Spleen (tissue), 11 donors: Measurements from ENCODE around the gene FSTL3. TPM values are rescaled to one million over a fixed set of nuclear protein-coding genes. Genes with fewer than 3 reads are reported as not detected.

ENCODE experiments used
- DNase-seq: peaks from one replicate; pipeline ENCODE4 v3.0.0-alpha.2; 2020
- H3K27ac ChIP-seq, 8 donors: fragments of 200-600 bp; sonication (generic) in 7 of 8; 1 replicate in 4 of 8; 2 replicates in 4 of 8; pipeline versions ENCODE4 v1.5.0 to v1.8.0; 2016 to 2021; ENCODE audit warnings: inconsistent platforms in 4 of 8, mild to moderate bottlenecking in 4 of 8, moderate library complexity in 1 of 8
- H3K27me3 ChIP-seq, 7 donors: fragments of 200-600 bp; sonication (generic) in 6 of 7; replicated peaks in 1 of 7; 1 replicate in 4 of 7; 2 replicates in 3 of 7; pipeline versions ENCODE4 v1.5.0 to v1.8.0; 2016 to 2021; ENCODE audit warnings: inconsistent platforms in 3 of 7, mild to moderate bottlenecking in 1 of 7
- H3K36me3 ChIP-seq, 6 donors: fragments of 200-600 bp; sonication (generic) in 5 of 6; 1 replicate in 4 of 6; 2 replicates in 2 of 6; pipeline versions ENCODE4 v1.5.0 to v1.8.0; 2016 to 2021; ENCODE audit warnings: inconsistent platforms in 2 of 6
- H3K4me1 ChIP-seq, 6 donors: fragments of 200-600 bp; sonication (generic) in 5 of 6; 1 replicate in 3 of 6; 2 replicates in 3 of 6; pipeline versions ENCODE4 v1.5.0 to v1.8.0; 2016 to 2021; ENCODE audit warnings: inconsistent platforms in 3 of 6
- H3K4me3 ChIP-seq, 8 donors: fragments of 200-600 bp; sonication (generic) in 7 of 8; 1 replicate in 4 of 8; 2 replicates in 4 of 8; pipeline versions ENCODE4 v1.5.0 to v1.8.0; 2016 to 2021; ENCODE audit warnings: inconsistent platforms in 4 of 8, mild to moderate bottlenecking in 4 of 8, moderate library complexity in 2 of 8
- H3K9me3 ChIP-seq, 8 donors: fragments of 200-600 bp; sonication (generic) in 7 of 8; 1 replicate in 4 of 8; 2 replicates in 4 of 8; pipeline versions ENCODE4 v1.5.0 to v1.8.0; 2016 to 2021; ENCODE audit warnings: inconsistent platforms in 4 of 8
- POLR2A ChIP-seq, 3 donors: fragments of 450-650 bp; IDR thresholded peaks; one replicate each; pipeline ENCODE4 v1.5.1; 2017; ENCODE audit warnings: antibody characterized with exemption in 3 of 3, mild to moderate bottlenecking in 1 of 3
- POLR2AphosphoS5 ChIP-seq, 3 donors: sonication (generic); formaldehyde crosslinking; IDR thresholded peaks; one replicate each; pipeline ENCODE4 v1.5.1; 2017; ENCODE audit warnings: antibody characterized with exemption in 3 of 3
- whole genome bisulfite sequencing, 5 donors: extraction: QIAGEN DNeasy Blood & Tissue Kit in 3 of 5; methylation state at CpG; one replicate each; pipeline versions ENCODE4 v1.1.5 to v1.1.7; 2013 to 2018; 5-methylcytosine and 5-hydroxymethylcytosine counted together
- intact Hi-C: fragments of 100-400 bp; cut with DNase I; formaldehyde crosslinking; loops from one replicate; pipeline ENCODE4 v1.15.0; 2023; ENCODE audit warnings: low total_unique reads
- polyA plus RNA-seq, 3 donors: library from polyadenylated mRNA; stranded (reverse); fragments of 200-250 nt; gene quantifications; one replicate each; pipeline ENCODE4 v1.2.1, GENCODE V29; 2013
- total RNA-seq, 7 donors: library from RNA; depleted of rRNA in 3 of 7; stranded (reverse); fragments of >200 nt in 3 of 7; fragmentation: NEBNext Ultra II Directional in 4 of 7; extraction: Animal tissue kit (Norgen Biotek cat#: 25700) in 4 of 7; gene quantifications; one replicate each; pipeline versions ENCODE4 v1.1.0 to v1.2.1, GENCODE V29; 2016 to 2021
- TF ChIP-seq, protein P1 (sequence below), 11 experiments: fragments of 200-600 bp in 7 of 11; fragments of 450-650 bp in 4 of 11; sonication (generic) in 4 of 11; IDR thresholded peaks in 8 of 11; conservative IDR thresholded peaks in 3 of 11; 1 replicate in 7 of 11; 2 replicates in 4 of 11; pipeline versions ENCODE4 v1.4.0 to v1.8.0; 2016 to 2021; ENCODE audit warnings: antibody characterized with exemption in 11 of 11, inconsistent platforms in 4 of 11, mild to moderate bottlenecking in 1 of 11
- donor health status: healthy with polysubstance abuse.
- donor health status: DM: no; HTN: no; CAD: no; lungs with moderate emphysema.
- donor health status: DM: no; HTN: no; CAD: no.
- donor health status: Bipolar disorder and iron deficiency.
- donor health status: healthy.
- donor health status: DM: no; HTN: no; CAD: no.
- donor health status: DM: yes; HTN: yes; CAD: no.

The FSTL3 gene
- total and polyA plus RNA-seq, 10 donors, result 5.6 to 43.4 (median 15.3) TPM

- no peaks in the 10 kb centered on the region for H3K9me3 ChIP-seq
- TF ChIP-seq POLR2A (IDR thresholded peaks at IDR 0.05), result no peak
- TF ChIP-seq POLR2AphosphoS5 (IDR thresholded peaks at IDR 0.05), result peak in 1 of 3 donors; percentile 44
- H3K27me3 ChIP-seq, result peaks cover 0 to 6% (median 0%) of the 10 kb centered on the region in 7 donors
- peaks cover under 1 to 17% (median 8%) of the 10 kb centered on the region in 6 donors for H3K4me1 ChIP-seq
- intact Hi-C loops, result no loop called here
- no peak overlapping the region for H3K27ac ChIP-seq
- no peak for DNase-seq
- WGBS, 5 donors, result 79 to 92% (median 83%) methylated on average over 14 to 28 of the region's 28 CpGs
- no peak overlapping the region for H3K4me3 ChIP-seq
- peaks cover 0 to 64% (median 47%) of the 10 kb centered on the region in 6 donors for H3K36me3 ChIP-seq
Observed at GRCh38 chr19:644363-644762, 31.8 kb upstream of the FSTL3 start.

DNA sequence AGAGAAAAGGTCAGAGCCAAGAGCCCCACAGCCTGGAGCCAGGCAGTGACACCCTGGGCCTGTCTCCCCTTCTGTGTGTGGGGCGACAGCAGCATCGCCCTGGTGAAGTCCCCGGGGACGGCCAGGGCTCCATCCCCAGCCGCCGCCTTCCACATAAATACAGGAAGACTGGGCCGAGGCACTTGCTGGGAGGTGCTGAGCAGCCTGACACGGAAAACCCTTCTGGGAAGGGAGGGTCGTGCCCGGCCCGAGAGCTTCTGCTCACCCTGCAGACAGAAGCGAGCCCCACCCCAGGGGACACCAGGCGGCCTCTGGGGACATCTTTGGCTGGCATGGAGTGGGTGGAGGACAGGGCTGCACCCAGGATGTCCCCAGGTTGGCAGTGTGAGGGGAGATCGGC, 31.4 kb upstream of the FSTL3 start:
- Histone ChIP-seq H3K36me3 (peaks cover 0 to 68% (median 50%) of the 10 kb centered on the region in 6 donors), H3K9me3 (no peaks in the 10 kb centered on the region)
- WGBS, 5 donors, result 79 to 90% (median 81%) methylated on average over 7 to 14 of the region's 14 CpGs

DNA sequence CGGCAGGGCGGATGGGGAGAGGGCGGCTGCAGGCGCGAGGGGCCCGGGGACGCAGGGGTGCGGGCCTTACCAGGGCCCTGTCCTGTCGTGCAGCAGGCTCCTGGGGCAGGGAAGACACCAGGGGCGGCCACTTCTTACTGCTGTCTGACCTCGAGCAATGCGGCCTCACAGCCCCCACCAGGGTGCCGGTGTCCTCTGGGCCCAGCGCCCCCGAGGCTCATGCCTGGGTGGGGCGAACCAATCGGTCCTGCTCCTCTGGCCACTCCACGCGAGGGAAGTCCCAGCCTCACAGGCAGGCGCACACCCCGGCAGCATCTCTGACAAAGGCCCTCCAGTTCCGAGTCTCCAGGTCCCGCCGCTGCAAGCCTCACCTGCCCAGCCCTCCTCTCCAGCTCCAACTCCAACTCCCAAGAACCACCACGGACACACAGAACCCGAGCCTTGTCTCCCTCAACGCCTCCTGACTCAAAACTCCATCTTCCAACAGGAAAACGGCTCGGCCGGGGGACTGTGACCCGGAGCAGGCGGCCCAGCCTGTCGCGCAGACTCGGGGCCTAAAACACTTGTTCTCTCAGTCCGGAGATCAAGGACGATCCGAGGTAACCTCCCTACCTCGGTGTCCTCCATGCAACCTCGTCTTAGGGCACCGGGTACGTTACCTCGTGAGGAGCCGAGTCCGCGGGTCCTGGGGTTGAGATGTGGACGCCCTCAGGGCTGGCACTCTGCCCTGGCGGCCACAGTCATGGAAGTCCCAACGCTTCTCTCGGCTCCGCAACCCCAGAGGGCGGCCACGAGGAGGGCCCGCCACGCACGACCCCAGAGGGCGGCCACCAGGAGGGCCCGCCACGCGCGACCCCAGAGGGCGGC, 30.0 kb upstream of the FSTL3 start:
- Histone ChIP-seq H3K4me1 (peaks cover 0 to 4% (median 0%) of the 10 kb centered on the region in 6 donors), H3K36me3 (peaks cover 0 to 82% (median 62%) of the 10 kb centered on the region in 6 donors), H3K4me3 (no peak overlapping the region), H3K9me3 (no peaks in the 10 kb centered on the region), H3K27ac (no peak overlapping the region), H3K27me3 (no peaks in the 10 kb centered on the region)
- 92 to 97% (median 94%) methylated on average over 53 to 62 of the region's 62 CpGs for WGBS, 5 donors
- peak; percentile 74 for DNase-seq
- intact Hi-C loops, result no loop called here
- TF ChIP-seq, protein P1, sequence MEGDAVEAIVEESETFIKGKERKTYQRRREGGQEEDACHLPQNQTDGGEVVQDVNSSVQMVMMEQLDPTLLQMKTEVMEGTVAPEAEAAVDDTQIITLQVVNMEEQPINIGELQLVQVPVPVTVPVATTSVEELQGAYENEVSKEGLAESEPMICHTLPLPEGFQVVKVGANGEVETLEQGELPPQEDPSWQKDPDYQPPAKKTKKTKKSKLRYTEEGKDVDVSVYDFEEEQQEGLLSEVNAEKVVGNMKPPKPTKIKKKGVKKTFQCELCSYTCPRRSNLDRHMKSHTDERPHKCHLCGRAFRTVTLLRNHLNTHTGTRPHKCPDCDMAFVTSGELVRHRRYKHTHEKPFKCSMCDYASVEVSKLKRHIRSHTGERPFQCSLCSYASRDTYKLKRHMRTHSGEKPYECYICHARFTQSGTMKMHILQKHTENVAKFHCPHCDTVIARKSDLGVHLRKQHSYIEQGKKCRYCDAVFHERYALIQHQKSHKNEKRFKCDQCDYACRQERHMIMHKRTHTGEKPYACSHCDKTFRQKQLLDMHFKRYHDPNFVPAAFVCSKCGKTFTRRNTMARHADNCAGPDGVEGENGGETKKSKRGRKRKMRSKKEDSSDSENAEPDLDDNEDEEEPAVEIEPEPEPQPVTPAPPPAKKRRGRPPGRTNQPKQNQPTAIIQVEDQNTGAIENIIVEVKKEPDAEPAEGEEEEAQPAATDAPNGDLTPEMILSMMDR (IDR thresholded peaks at IDR 0.05 in 8 of 11, conservative IDR thresholded peaks at IDR 0.05 in 3 of 11), result no peak
- peak; percentile 2 to 58 (median 20) for TF ChIP-seq POLR2AphosphoS5 (IDR thresholded peaks at IDR 0.05)

More for the DNA sequence above, 31.4 kb upstream of the FSTL3 start:
- Histone ChIP-seq H3K27ac (no peak overlapping the region), H3K4me1 (peaks cover 0 to 16% (median 6%) of the 10 kb centered on the region in 6 donors), H3K27me3 (peaks cover 0 to 6% (median 0%) of the 10 kb centered on the region in 7 donors), H3K4me3 (no peak overlapping the region)
- peak in 1 of 3 donors; percentile 20 for TF ChIP-seq POLR2AphosphoS5 (IDR thresholded peaks at IDR 0.05)
- TF ChIP-seq, protein P1 (IDR thresholded peaks at IDR 0.05 in 8 of 11, conservative IDR thresholded peaks at IDR 0.05 in 3 of 11), result no peak
- intact Hi-C loops, result no loop called here
- DNase-seq, result peak; percentile 61

DNA sequence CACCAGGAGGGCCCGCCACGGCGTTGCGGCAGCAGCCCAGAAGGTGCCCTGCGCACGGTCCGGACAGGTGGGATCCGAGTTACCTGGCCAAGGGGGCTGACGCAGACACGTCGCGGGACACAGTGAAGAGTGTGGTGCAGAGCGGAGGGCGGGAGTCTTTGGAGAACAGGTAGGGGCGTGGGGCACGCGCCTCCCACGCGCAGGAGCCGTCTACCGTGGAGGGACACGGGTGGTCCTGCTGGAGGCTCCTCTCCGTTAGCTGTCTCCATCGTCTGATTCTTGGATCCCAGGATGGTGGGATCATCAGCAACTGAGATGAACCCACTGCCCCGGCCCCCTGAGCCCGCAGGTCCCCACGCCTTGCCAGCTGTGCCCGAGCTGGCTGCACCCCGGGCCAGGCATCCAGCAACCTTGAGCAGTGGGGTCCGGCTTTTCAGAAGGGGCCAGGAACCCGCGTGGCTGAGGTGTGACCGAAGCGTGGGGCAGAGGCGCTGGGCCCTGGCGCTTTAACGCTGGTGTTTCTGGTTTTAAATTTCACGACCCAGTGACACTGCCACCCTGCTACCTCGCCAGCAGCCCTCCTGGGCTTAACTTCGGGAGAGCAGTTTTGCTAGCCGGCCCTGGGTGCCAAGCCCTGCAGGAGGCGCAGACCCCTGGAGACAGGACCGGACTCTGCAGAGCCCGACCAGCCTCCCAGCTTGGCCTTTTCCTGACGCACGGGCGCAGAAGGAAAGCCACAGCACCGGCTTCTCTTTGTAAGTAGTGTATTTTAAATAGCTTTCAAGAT, 29.2 kb upstream of the FSTL3 start:
- Histone ChIP-seq H3K27ac (no peak overlapping the region), H3K4me3 (no peak overlapping the region), H3K27me3 (no peaks in the 10 kb centered on the region), H3K4me1 (peaks cover 0 to 4% (median 1%) of the 10 kb centered on the region in 6 donors), H3K36me3 (peaks cover 0 to 90% (median 70%) of the 10 kb centered on the region in 6 donors), H3K9me3 (no peaks in the 10 kb centered on the region)
- intact Hi-C loops, result no loop called here
- whole genome bisulfite sequencing, 5 donors, result 91 to 97% (median 93%) methylated on average over 35 to 48 of the region's 48 CpGs
- peak; percentile 72 for DNase-seq
- TF ChIP-seq POLR2A (IDR thresholded peaks at IDR 0.05) (no peak), POLR2AphosphoS5 (IDR thresholded peaks at IDR 0.05) (peak in 2 of 3 donors; percentile 14 to 62)
